Esophagus (tissue), 2 donors: ENCODE data around the gene RFC2. TPM values are rescaled to one million over a fixed set of nuclear protein-coding genes. Genes with fewer than 3 reads are reported as not detected.
"Not testable (repeated sequence)": the region's sequence is repeated elsewhere in the genome, so short reads cannot be mapped to it uniquely, and the experiment has no call there.

Experiments used
- H3K27ac ChIP-seq, 2 donors: one replicate each; pipeline ENCODE4 v1.5.1; 2013; ENCODE audit warnings: low read depth in 2 of 2, mild to moderate bottlenecking in 2 of 2, inconsistent platforms in 1 of 2, low read length in 1 of 2, moderate library complexity in 1 of 2
- H3K27me3 ChIP-seq, 2 donors: one replicate each; pipeline ENCODE4 v1.6.1; 2013; ENCODE audit warnings: low read length in 2 of 2, control low read depth in 1 of 2, mild to moderate bottlenecking in 1 of 2; ENCODE audit not compliant: insufficient read depth in 2 of 2, control insufficient read depth in 1 of 2
- H3K36me3 ChIP-seq, 2 donors: one replicate each; pipeline ENCODE4 v1.6.1; 2013; ENCODE audit warnings: low read length in 1 of 2; ENCODE audit not compliant: control insufficient read depth in 2 of 2, insufficient read depth in 2 of 2
- H3K4me1 ChIP-seq, 2 donors: one replicate each; pipeline ENCODE4 v1.6.1; 2013; ENCODE audit warnings: low read length in 1 of 2; ENCODE audit not compliant: control insufficient read depth in 2 of 2, insufficient read depth in 2 of 2
- H3K4me3 ChIP-seq, 2 donors: one replicate each; pipeline ENCODE4 v1.5.1; 2013; ENCODE audit warnings: low read length in 2 of 2, mild to moderate bottlenecking in 2 of 2, low read depth in 1 of 2, moderate library complexity in 1 of 2
- H3K9me3 ChIP-seq, 2 donors: one replicate each; pipeline ENCODE4 v1.6.1; 2013; ENCODE audit warnings: mild to moderate bottlenecking in 2 of 2, low read depth in 1 of 2, low read length in 1 of 2, moderate library complexity in 1 of 2; ENCODE audit not compliant: control insufficient read depth in 2 of 2, insufficient read depth in 1 of 2
- WGBS, 2 donors: extraction: QIAGEN DNeasy Blood & Tissue Kit; methylation state at CpG; one replicate each; pipeline ENCODE4 v1.1.7; 2013; 5-methylcytosine and 5-hydroxymethylcytosine counted together
- polyA plus RNA-seq, 2 donors: library from polyadenylated mRNA; stranded (reverse); fragments of 200-250 nt; gene quantifications; one replicate each; pipeline ENCODE4 v1.2.3, GENCODE V29; 2013
- donor health status: healthy with polysubstance abuse.
- donor health status: Bipolar disorder and iron deficiency.

RFC2 gene
- polyA plus RNA-seq, 2 donors = 20.0 to 26.7 TPM

DNA sequence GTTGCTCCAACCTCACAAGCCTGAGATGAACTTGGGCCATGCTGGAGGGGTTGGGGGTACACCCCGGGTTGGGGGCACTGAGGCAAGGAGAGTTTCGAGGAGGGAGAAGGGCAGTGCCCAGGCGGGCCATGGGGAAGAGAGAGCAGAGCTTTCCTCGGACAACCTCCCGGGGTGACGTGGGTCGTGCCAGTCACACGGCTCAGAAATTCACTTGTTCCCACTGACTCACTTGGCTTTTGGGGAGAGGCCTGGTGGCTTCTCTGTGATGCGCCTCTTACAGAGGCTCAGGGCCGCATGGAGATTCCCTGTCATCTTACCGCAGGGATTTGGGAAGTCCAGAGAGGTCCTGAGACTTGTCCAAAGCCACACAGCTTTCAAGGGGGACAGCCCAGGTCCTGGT lies 41.5 kb downstream of the RFC2 start:
- Histone ChIP-seq H3K4me1 (peaks cover 0 to 3% of the 10 kb centered on the region in 2 donors), H3K4me3 (no peak overlapping the region), H3K36me3 (no peaks in the 10 kb centered on the region), H3K27me3 (no peaks in the 10 kb centered on the region), H3K9me3 (no peaks in the 10 kb centered on the region), H3K27ac (no peak overlapping the region)
- 87 to 90% methylated on average over 11 of the region's 11 CpGs for WGBS, 2 donors

DNA sequence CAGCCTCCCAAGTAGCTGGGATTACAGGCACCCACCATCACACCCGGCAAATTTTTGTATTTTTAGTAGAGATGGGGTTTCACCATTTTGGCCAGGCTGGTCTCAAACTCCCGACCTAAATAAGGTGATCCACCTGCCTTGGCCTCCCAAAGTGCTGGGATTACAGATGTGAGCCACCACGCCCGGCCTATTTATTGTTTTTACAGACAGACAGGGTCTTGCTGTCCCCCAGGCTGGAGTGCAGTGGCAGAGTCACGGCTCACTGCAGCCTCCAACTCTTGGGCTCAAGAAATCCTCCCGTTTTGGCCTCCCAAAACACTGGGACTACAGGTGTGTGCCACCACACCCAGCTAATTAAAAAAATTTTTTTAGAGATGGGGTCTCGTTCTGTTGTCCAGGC lies 46.0 kb downstream of the RFC2 start:
- 93 to 94% methylated on average over 7 of the region's 7 CpGs for WGBS, 2 donors
- not testable (repeated sequence) for H3K9me3 ChIP-seq, H3K36me3 ChIP-seq, H3K4me3 ChIP-seq, H3K27ac ChIP-seq, H3K27me3 ChIP-seq, H3K4me1 ChIP-seq

- H3K27ac ChIP-seq = no peak overlapping the region
- WGBS, 2 donors = 88 to 89% methylated on average over 11 of the region's 11 CpGs
- no peaks in the 10 kb centered on the region for H3K9me3 ChIP-seq
- peaks cover 0 to 3% of the 10 kb centered on the region in 2 donors for H3K4me1 ChIP-seq
- no peaks in the 10 kb centered on the region for H3K36me3 ChIP-seq
- no peaks in the 10 kb centered on the region for H3K27me3 ChIP-seq
- H3K4me3 ChIP-seq = no peak overlapping the region
These were observed 46.6 kb downstream of the RFC2 start for GRCh38 chr7:74207586-74207985.

- H3K4me1 ChIP-seq = peaks cover 0 to 3% of the 10 kb centered on the region in 2 donors
- no peaks in the 10 kb centered on the region for H3K9me3 ChIP-seq
- no peaks in the 10 kb centered on the region for H3K27me3 ChIP-seq
- WGBS, 2 donors = 10 to 11% methylated on average over 23 of the region's 23 CpGs
- H3K36me3 ChIP-seq = no peaks in the 10 kb centered on the region
- H3K4me3 ChIP-seq = no peak overlapping the region
- H3K27ac ChIP-seq = no peak overlapping the region
These were observed 47.5 kb downstream of the RFC2 start for GRCh38 chr7:74206589-74207120.

DNA sequence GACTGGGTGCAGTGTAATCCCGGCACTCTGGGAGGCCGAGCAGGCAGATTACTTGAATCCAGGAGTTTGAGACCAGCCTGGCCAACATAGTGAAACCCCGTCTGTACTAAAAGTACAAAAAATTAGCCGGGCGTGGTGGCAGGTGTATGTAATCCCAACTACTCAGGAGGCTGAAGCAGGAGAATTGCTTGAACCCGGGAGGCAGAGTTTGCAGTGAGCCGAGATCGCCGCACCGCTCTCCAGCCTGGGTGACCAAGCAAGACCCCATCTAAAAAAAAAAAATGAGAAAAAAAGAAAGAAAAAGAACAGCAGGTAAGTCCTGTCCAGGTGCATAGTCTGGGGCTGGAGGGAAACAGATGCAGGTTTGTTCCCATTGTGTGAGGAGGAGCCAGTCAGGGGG lies 48.1 kb downstream of the RFC2 start:
- not testable (repeated sequence) for H3K9me3 ChIP-seq, H3K36me3 ChIP-seq, H3K27ac ChIP-seq, H3K4me1 ChIP-seq, H3K27me3 ChIP-seq, H3K4me3 ChIP-seq
- WGBS, 2 donors = 68 to 69% methylated on average over 10 of the region's 10 CpGs

DNA sequence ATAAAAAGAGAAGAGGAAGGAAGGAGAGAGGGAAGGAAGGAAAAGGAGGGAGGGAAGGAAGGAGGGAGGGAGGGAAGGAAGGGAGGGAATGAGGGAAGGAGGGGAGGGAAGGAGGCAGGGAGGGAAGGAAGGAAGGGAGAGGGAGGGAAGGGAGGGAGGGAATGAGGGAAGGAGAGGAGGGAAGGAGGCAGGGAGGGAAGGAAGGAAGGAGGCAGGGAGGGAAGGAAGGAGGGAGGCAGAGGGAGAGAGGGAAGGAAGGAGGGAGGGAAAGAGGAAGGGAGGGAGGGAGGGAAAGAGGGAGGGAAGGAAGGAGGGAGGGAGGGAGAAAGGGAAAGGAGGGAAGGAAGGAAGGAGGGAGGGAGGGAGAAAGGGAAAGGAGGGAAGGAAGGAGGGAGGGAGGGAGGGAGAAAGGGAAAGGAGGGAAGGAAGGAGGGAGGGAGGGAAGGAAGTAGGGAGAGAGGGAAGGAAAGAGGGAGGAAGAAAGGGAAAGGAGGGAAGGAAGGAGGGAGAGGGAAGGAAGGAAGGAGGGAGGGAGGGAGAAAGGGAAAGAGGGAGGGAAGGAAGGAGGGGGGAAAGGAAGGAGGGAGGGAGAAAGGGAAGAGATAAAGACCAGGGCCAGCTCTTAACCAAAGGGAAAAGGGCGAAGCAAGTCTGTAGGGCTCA lies 50.1 kb downstream of the RFC2 start:
- WGBS, 2 donors = 85 to 87% methylated on average over 1 of the region's 1 CpG
- no peak overlapping the region for H3K4me3 ChIP-seq
- no peaks in the 10 kb centered on the region for H3K9me3 ChIP-seq
- H3K4me1 ChIP-seq = no peaks in the 10 kb centered on the region
- H3K27ac ChIP-seq = no peak overlapping the region
- no peaks in the 10 kb centered on the region for H3K27me3 ChIP-seq
- no peaks in the 10 kb centered on the region for H3K36me3 ChIP-seq

DNA sequence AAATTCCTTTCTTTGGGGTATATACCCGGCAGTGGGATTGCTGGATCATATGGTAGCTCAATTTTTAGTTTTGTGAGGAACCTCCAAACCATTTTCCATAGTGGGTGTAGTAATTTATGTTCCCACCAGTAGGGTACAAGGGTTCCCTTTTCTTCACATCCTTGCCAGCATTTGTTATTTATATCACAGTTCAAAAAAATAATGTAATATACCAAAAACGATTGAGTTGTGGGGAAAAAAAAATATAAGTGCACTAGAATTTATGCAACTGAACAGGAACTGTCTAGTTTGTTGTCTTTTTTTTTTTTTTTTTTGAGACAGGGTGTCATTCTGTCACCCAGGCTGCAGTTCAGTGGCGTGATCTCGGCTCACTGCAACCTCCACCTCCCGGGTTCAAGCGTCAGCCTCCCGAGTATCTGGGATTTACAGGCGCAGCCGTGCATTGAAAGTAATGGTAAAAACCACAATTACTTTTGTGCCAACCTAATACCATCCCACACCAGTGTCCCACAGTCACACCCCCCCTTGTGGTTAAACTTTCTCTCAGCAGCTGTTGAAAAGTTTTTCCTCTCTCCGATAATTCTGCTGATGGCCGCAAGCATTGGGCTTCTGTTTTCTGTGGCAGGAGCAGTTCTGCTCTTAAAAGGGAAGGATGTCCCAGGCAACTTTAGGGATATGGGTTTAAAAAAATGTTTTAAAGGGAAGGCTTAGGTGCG lies 51.2 kb downstream of the RFC2 start:
- H3K4me3 ChIP-seq = no peak overlapping the region
- H3K4me1 ChIP-seq = no peaks in the 10 kb centered on the region
- H3K27me3 ChIP-seq = no peaks in the 10 kb centered on the region
- H3K36me3 ChIP-seq = no peaks in the 10 kb centered on the region
- H3K27ac ChIP-seq = no peak overlapping the region
- H3K9me3 ChIP-seq = no peaks in the 10 kb centered on the region
- WGBS, 2 donors = 32 to 35% methylated on average over 12 of the region's 12 CpGs

- no peaks in the 10 kb centered on the region for H3K27me3 ChIP-seq
- no peaks in the 10 kb centered on the region for H3K9me3 ChIP-seq
- 72 to 75% methylated on average over 19 of the region's 19 CpGs for WGBS, 2 donors
- no peak overlapping the region for H3K4me3 ChIP-seq
- H3K36me3 ChIP-seq = peaks cover 5 to 12% of the 10 kb centered on the region in 2 donors
- H3K27ac ChIP-seq = no peak overlapping the region
- H3K4me1 ChIP-seq = no peaks in the 10 kb centered on the region
These were observed 54.4 kb downstream of the RFC2 start for GRCh38 chr7:74199551-74200355.

- Histone ChIP-seq H3K9me3 (no peaks in the 10 kb centered on the region), H3K36me3 (peaks cover 11 to 25% of the 10 kb centered on the region in 2 donors), H3K4me1 (no peaks in the 10 kb centered on the region), H3K27me3 (no peaks in the 10 kb centered on the region), H3K4me3 (no peak overlapping the region), H3K27ac (no peak overlapping the region)
- 93 to 94% methylated on average over 9 of the region's 9 CpGs for WGBS, 2 donors
These were observed 56.6 kb downstream of the RFC2 start for GRCh38 chr7:74197449-74198124.
